ENCODE data around the gene SPIRE1. TPM values are rescaled to one million over a fixed set of nuclear protein-coding genes. Genes with fewer than 3 reads are reported as not detected.
"Not testable (repeated sequence)": the region's sequence is repeated elsewhere in the genome, so short reads cannot be mapped to it uniquely, and the experiment has no call there.

The SPIRE1 gene
- total RNA-seq, 5 donors from 2014 or later (not counting 1 experiment from before 2014, with no cell fraction given): 1.1 to 2.9 (median 1.4) TPM

DNA sequence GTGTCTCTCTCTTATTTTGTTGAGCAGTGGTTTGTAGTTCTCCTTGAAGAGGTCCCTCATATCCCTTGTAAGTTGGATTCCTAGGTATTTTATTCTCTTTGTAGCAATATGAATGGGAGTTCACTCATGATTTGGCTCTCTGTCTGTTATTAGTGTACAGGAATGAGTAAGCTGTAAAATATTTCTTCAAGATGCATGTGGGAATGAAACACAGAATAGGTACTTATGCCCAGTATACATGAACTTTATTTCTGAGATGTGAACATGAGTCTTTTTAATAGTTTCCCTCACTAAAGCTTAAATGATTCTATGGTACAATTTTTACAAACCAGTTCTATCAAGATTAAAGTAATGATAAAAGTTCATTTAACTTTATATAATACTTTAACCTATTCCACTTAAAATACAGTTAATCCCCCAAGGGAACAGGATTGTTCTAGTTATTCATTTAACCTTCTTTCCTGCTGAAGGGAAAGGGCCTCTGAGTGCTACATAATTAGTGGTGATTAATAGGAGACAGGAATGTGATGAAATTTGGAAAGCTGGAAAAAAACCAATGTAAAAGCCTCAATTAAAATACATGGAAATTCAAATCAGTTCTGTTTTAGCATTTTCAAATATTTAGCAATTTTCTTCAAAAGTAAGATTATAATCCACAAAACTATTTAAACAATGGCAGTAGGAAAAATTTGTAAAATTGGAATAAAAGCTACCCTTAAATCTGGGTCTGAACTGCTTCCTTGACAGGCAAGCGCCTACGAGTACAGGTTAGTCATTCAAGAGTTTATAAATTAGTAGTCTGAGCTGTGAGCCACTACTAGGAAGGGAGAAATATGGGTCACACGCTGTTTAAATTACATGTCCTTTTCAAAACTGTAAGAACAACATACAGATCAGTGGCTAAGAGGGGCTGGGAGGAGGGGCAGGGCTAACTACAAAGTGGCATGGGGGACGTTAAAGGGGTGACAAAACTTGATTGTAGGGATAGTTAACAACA is 28.9 kb downstream of the SPIRE1 start:
- no peaks in the 10 kb centered on the region for H3K27me3 ChIP-seq (replicated peaks in 1 of 2; ENCODE audit: control insufficient read depth in 2 of 2, extremely low read depth in 1 of 2, insufficient read depth in 2 of 2, low read length in 1 of 2)
- peaks cover 0 to 6% of the 10 kb centered on the region in 2 donors for H3K27me3 Mint-ChIP-seq
- no peaks in the 10 kb centered on the region for H3K9me3 ChIP-seq
- H3K36me3 ChIP-seq (ENCODE audit: control insufficient read depth in 2 of 2, extremely low read depth in 1 of 2, insufficient read depth in 1 of 2, low read length in 1 of 2): no peaks in the 10 kb centered on the region
- no peak overlapping the region for H3K4me3 ChIP-seq (ENCODE audit: control insufficient read depth in 1 of 2, extremely low read depth in 1 of 2, low read length in 1 of 2)
- CTCF ChIA-PET: interaction anchor here in 1 of 2 donors (0.8 kb wide), 1 partner anchor 37 kb away, joined by 4 read pairs; no protein-coding TSS in a partner anchor
- no peaks in the 10 kb centered on the region for H3K4me1 Mint-ChIP-seq
- no CpG with 5 or more reads among the region's 4 CpGs for WGBS (ENCODE audit: insufficient coverage)
- no peak overlapping the region for H3K27ac ChIP-seq (ENCODE audit: low read length)
- DNase-seq: no peak
- no peak for ATAC-seq (replicated peaks in 1 of 4)
- H3K36me3 Mint-ChIP-seq: peaks cover 3% of the 10 kb centered on the region
- H3K4me1 ChIP-seq (ENCODE audit: control insufficient read depth in 1 of 2, extremely low read depth in 1 of 2, insufficient read depth in 2 of 2, low read length in 2 of 2): no peaks in the 10 kb centered on the region
- POLR2A ChIA-PET: interaction anchor here in 1 of 2 donors (0.6 to 1.0 kb wide), 2 partner anchors 12 to 20 kb away, joined by 3 to 4 read pairs; no protein-coding TSS in a partner anchor
- H3K27ac Mint-ChIP-seq: no peak overlapping the region
- no peaks in the 10 kb centered on the region for H3K9me3 Mint-ChIP-seq
- H3K4me3 Mint-ChIP-seq: no peak overlapping the region

DNA sequence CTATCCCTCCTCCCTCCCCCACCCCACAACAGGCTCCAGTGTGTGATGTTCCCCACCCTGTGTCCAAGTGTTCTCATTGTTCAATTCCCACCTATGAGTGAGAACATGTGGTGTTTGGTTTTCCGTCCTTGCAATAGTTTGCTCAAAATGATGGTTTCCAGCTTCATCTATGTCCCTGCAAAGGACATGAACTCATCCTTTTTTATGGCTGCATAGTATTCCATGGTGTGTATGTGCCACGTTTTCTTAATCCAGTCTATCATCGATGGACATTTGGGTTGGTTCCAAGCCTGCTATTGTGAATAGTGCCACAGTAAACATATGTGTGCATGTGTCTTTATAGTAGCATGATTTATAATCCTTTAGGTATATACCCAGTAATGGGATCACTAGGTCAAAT is 30.7 kb downstream of the SPIRE1 start:
- H3K36me3 Mint-ChIP-seq; CTCF ChIA-PET; DNase-seq; H3K27ac ChIP-seq (ENCODE audit: low read length); POLR2A ChIA-PET; H3K27ac Mint-ChIP-seq; H3K36me3 ChIP-seq (ENCODE audit: control insufficient read depth in 2 of 2, extremely low read depth in 1 of 2, insufficient read depth in 1 of 2, low read length in 1 of 2); H3K9me3 ChIP-seq; H3K4me3 Mint-ChIP-seq; H3K4me1 ChIP-seq (ENCODE audit: control insufficient read depth in 1 of 2, extremely low read depth in 1 of 2, insufficient read depth in 2 of 2, low read length in 2 of 2); H3K4me3 ChIP-seq (ENCODE audit: control insufficient read depth in 1 of 2, extremely low read depth in 1 of 2, low read length in 1 of 2); H3K9me3 Mint-ChIP-seq; ATAC-seq (replicated peaks in 1 of 4); H3K27me3 Mint-ChIP-seq; H3K4me1 Mint-ChIP-seq; H3K27me3 ChIP-seq (replicated peaks in 1 of 2; ENCODE audit: control insufficient read depth in 2 of 2, extremely low read depth in 1 of 2, insufficient read depth in 2 of 2, low read length in 1 of 2): not testable (repeated sequence)
- no CpG with 5 or more reads among the region's 3 CpGs for WGBS (ENCODE audit: insufficient coverage)

DNA sequence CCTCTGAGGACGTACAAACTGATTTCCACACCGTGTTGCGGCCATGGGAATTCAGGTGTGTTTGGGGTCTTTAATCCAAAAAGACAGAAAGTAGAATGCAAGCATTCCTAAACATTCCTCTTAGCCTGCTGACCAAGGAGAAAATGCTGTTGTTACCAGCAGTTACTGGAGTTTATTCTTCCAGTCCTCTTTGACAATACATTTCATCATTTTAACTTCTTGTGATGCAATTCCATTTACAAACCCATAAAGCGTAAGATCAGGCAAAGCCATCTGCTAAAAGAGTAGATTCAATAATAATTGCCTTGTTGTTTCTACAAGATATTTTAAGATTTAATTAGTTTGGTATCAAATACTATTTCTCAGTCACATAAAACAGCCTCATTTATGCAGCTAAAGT is 32.7 kb downstream of the SPIRE1 start:
- H3K9me3 Mint-ChIP-seq: no peaks in the 10 kb centered on the region
- no peaks in the 10 kb centered on the region for H3K4me1 Mint-ChIP-seq
- POLR2A ChIA-PET: no interaction called here
- Histone ChIP-seq H3K27me3 (replicated peaks in 1 of 2; ENCODE audit: control insufficient read depth in 2 of 2, extremely low read depth in 1 of 2, insufficient read depth in 2 of 2, low read length in 1 of 2) (no peaks in the 10 kb centered on the region), H3K9me3 (no peaks in the 10 kb centered on the region), H3K4me3 (ENCODE audit: control insufficient read depth in 1 of 2, extremely low read depth in 1 of 2, low read length in 1 of 2) (no peak overlapping the region), H3K27ac (ENCODE audit: low read length) (no peak overlapping the region), H3K4me1 (ENCODE audit: control insufficient read depth in 1 of 2, extremely low read depth in 1 of 2, insufficient read depth in 2 of 2, low read length in 2 of 2) (no peaks in the 10 kb centered on the region), H3K36me3 (ENCODE audit: control insufficient read depth in 2 of 2, extremely low read depth in 1 of 2, insufficient read depth in 1 of 2, low read length in 1 of 2) (no peaks in the 10 kb centered on the region)
- ATAC-seq (replicated peaks in 1 of 4): no peak
- no peak for DNase-seq
- H3K27ac Mint-ChIP-seq: no peak overlapping the region
- H3K27me3 Mint-ChIP-seq: peaks cover 6 to 7% of the 10 kb centered on the region in 2 donors
- WGBS (ENCODE audit: insufficient coverage): 100% methylated on average over 1 of the region's 4 CpGs
- H3K36me3 Mint-ChIP-seq: peaks cover 3% of the 10 kb centered on the region
- CTCF ChIA-PET: no interaction called here
- no peak overlapping the region for H3K4me3 Mint-ChIP-seq

DNA sequence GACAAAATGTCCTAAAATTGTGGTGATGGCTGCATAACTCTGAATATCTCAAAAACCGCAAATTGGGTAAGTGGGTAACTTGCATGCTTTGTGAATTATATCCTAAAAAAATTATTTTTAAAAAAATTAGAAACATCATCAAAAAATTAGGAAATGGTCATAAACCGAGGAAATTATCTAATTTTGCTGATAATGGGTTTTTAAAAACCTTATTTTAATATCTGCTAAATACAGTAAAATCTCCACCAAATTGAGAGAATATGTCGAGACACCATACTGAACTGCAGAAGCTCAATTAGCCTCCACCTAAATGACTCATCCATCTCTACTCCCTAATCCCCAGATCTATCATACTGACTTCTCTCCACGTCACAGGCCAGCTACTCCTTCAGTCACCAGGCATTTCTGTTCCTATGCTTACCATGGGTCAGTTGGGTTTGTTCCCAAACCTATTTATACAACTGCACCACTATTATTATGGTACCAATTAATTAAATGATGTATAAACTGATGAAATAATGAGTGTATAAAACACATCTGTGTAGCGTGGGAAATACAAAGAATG is 36.1 kb downstream of the SPIRE1 start:
- no peaks in the 10 kb centered on the region for H3K9me3 Mint-ChIP-seq
- WGBS (ENCODE audit: insufficient coverage): 100% methylated on average over 1 of the region's 5 CpGs
- no peak overlapping the region for H3K4me3 Mint-ChIP-seq
- H3K4me1 Mint-ChIP-seq: no peaks in the 10 kb centered on the region
- CTCF ChIA-PET: no interaction called here
- no peaks in the 10 kb centered on the region for H3K36me3 Mint-ChIP-seq
- Histone ChIP-seq H3K4me3 (ENCODE audit: control insufficient read depth in 1 of 2, extremely low read depth in 1 of 2, low read length in 1 of 2) (no peak overlapping the region), H3K27ac (ENCODE audit: low read length) (no peak overlapping the region), H3K36me3 (ENCODE audit: control insufficient read depth in 2 of 2, extremely low read depth in 1 of 2, insufficient read depth in 1 of 2, low read length in 1 of 2) (no peaks in the 10 kb centered on the region), H3K9me3 (no peaks in the 10 kb centered on the region), H3K4me1 (ENCODE audit: control insufficient read depth in 1 of 2, extremely low read depth in 1 of 2, insufficient read depth in 2 of 2, low read length in 2 of 2) (no peaks in the 10 kb centered on the region), H3K27me3 (replicated peaks in 1 of 2; ENCODE audit: control insufficient read depth in 2 of 2, extremely low read depth in 1 of 2, insufficient read depth in 2 of 2, low read length in 1 of 2) (peaks cover 0 to 3% of the 10 kb centered on the region in 2 experiments)
- H3K27me3 Mint-ChIP-seq: peaks cover 0 to 7% of the 10 kb centered on the region in 2 donors
- no peak for DNase-seq
- POLR2A ChIA-PET: no interaction called here
- ATAC-seq (replicated peaks in 1 of 4): no peak
- no peak overlapping the region for H3K27ac Mint-ChIP-seq

DNA sequence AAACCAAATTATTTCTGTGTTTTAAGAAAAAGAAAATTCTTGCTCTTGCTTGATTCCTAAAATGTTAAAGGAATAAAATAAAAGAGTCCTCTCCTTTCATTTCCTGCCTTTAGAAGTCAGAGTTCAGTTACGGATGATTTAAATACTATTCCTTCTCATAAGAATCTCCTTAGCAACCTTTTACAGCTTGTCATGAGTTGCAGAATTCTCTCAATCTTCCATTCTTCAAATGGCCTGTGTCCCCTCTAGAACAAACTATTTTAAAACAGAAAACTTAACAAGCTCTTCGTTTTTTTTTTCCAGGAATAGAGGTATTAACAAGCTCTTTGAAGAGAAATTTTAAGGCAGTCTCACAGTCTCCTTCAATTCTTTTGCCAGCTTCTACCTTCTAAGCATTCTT is 42.2 kb downstream of the SPIRE1 start:
- peaks cover 0 to 3% of the 10 kb centered on the region in 2 experiments for H3K27me3 ChIP-seq (replicated peaks in 1 of 2; ENCODE audit: control insufficient read depth in 2 of 2, extremely low read depth in 1 of 2, insufficient read depth in 2 of 2, low read length in 1 of 2)
- Mint-ChIP-seq H3K27ac (no peak overlapping the region), H3K9me3 (no peaks in the 10 kb centered on the region), H3K4me1 (no peaks in the 10 kb centered on the region), H3K36me3 (no peaks in the 10 kb centered on the region), H3K27me3 (peaks cover 4 to 5% of the 10 kb centered on the region in 2 donors), H3K4me3 (no peak overlapping the region)
- H3K9me3 ChIP-seq: no peaks in the 10 kb centered on the region
- CTCF ChIA-PET: interaction anchor here (0.5 to 1.1 kb wide), 4 partner anchors 18 to 223 kb away, joined by 3 to 4 read pairs (median 3); no protein-coding TSS in a partner anchor
- H3K36me3 ChIP-seq (ENCODE audit: control insufficient read depth in 2 of 2, extremely low read depth in 1 of 2, insufficient read depth in 1 of 2, low read length in 1 of 2): no peaks in the 10 kb centered on the region
- no peak for DNase-seq
- H3K4me3 ChIP-seq (ENCODE audit: control insufficient read depth in 1 of 2, extremely low read depth in 1 of 2, low read length in 1 of 2): no peak overlapping the region
- ATAC-seq (replicated peaks in 1 of 4): no peak
- POLR2A ChIA-PET: interaction anchor here in 1 of 2 donors (0.6 kb wide), 1 partner anchor 14 kb away, joined by 3 read pairs; no protein-coding TSS in a partner anchor
- 40% methylated on average over 1 of the region's 2 CpGs for WGBS (ENCODE audit: insufficient coverage)
- no peak overlapping the region for H3K27ac ChIP-seq (ENCODE audit: low read length)
- H3K4me1 ChIP-seq (ENCODE audit: control insufficient read depth in 1 of 2, extremely low read depth in 1 of 2, insufficient read depth in 2 of 2, low read length in 2 of 2): no peaks in the 10 kb centered on the region

DNA sequence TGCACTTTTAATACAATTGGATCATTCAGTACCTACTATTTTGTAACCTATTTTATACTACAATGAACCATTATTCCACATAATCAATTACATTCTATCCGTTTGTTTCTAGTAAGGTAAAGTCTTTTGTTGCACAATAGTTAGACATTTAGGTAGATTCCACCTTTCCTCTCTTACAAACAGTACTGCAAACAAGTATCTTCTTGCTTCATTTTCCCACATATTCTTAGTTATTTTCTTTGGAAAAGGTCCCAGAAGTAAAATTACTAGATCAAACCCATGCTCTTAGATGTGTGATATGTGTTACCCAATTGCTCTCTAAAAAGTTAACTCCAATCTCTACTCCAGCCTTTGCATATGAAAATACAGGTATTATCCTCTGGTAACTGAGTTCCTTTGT is 49.6 kb downstream of the SPIRE1 start:
- no CpG with 5 or more reads among the region's 1 CpG for WGBS (ENCODE audit: insufficient coverage)
- DNase-seq (no peak), ATAC-seq (replicated peaks in 1 of 4) (no peak)
- ChIA-PET POLR2A (no interaction called here), CTCF (no interaction called here)
- H3K27me3 ChIP-seq (replicated peaks in 1 of 2; ENCODE audit: control insufficient read depth in 2 of 2, extremely low read depth in 1 of 2, insufficient read depth in 2 of 2, low read length in 1 of 2): no peaks in the 10 kb centered on the region
- Mint-ChIP-seq H3K27me3 (peaks cover 6 to 10% of the 10 kb centered on the region in 2 donors), H3K4me1 (no peaks in the 10 kb centered on the region), H3K9me3 (no peaks in the 10 kb centered on the region), H3K4me3 (no peak overlapping the region), H3K27ac (no peak overlapping the region), H3K36me3 (no peaks in the 10 kb centered on the region)
- H3K36me3 ChIP-seq (ENCODE audit: control insufficient read depth in 2 of 2, extremely low read depth in 1 of 2, insufficient read depth in 1 of 2, low read length in 1 of 2): no peaks in the 10 kb centered on the region
- no peaks in the 10 kb centered on the region for H3K4me1 ChIP-seq (ENCODE audit: control insufficient read depth in 1 of 2, extremely low read depth in 1 of 2, insufficient read depth in 2 of 2, low read length in 2 of 2)
- H3K4me3 ChIP-seq (ENCODE audit: control insufficient read depth in 1 of 2, extremely low read depth in 1 of 2, low read length in 1 of 2): no peak overlapping the region
- H3K27ac ChIP-seq (ENCODE audit: low read length): no peak overlapping the region
- H3K9me3 ChIP-seq: no peaks in the 10 kb centered on the region

All from T-cell (primary cell).